ENCODE results near the gene ZP1. TPM values are rescaled to one million over a fixed set of nuclear protein-coding genes. Genes with fewer than 3 reads are reported as not detected.

Gene ZP1
- total RNA-seq, 1 donor = not detected

GRCh38 chr11:60844870-60845221, 22.5 kb upstream of the ZP1 start:
- no peak for DNase-seq (ENCODE audit: low read depth)
- peak overlapping the region; percentile 96 for H3K4me3 ChIP-seq (ENCODE audit: low read depth, low read length)
- TF ChIP-seq CTCF (IDR thresholded peaks at IDR 0.05; ENCODE audit: insufficient read depth, low read length) = no peak

- no peak overlapping the region for H3K4me3 ChIP-seq (ENCODE audit: low read depth, low read length)
- no peak for TF ChIP-seq CTCF (IDR thresholded peaks at IDR 0.05; ENCODE audit: insufficient read depth, low read length)
- DNase-seq (ENCODE audit: low read depth) = no peak
Measured at GRCh38 chr11:60845338-60845737, 22.0 kb upstream of the ZP1 start.

GRCh38 chr11:60847281-60847680, 20.1 kb upstream of the ZP1 start:
- no peak for TF ChIP-seq CTCF (IDR thresholded peaks at IDR 0.05; ENCODE audit: insufficient read depth, low read length)
- no peak overlapping the region for H3K4me3 ChIP-seq (ENCODE audit: low read depth, low read length)
- no peak for DNase-seq (ENCODE audit: low read depth)

GRCh38 chr11:60847896-60848295, 19.4 kb upstream of the ZP1 start:
- no peak for DNase-seq (ENCODE audit: low read depth)
- H3K4me3 ChIP-seq (ENCODE audit: low read depth, low read length) = no peak overlapping the region
- TF ChIP-seq CTCF (IDR thresholded peaks at IDR 0.05; ENCODE audit: insufficient read depth, low read length) = no peak

GRCh38 chr11:60848714-60849151, 18.6 kb upstream of the ZP1 start:
- no peak overlapping the region for H3K4me3 ChIP-seq (ENCODE audit: low read depth, low read length)
- no peak for DNase-seq (ENCODE audit: low read depth)
- no peak for TF ChIP-seq CTCF (IDR thresholded peaks at IDR 0.05; ENCODE audit: insufficient read depth, low read length)

- TF ChIP-seq CTCF (IDR thresholded peaks at IDR 0.05; ENCODE audit: insufficient read depth, low read length) = no peak
- DNase-seq (ENCODE audit: low read depth) = no peak
Measured at GRCh38 chr11:60849641-60850520, 17.5 kb upstream of the ZP1 start.

More at GRCh38 chr11:60849641-60850520, 17.5 kb upstream of the ZP1 start:
- no peak overlapping the region for H3K4me3 ChIP-seq (ENCODE audit: low read depth, low read length)

Measured in fibroblast of the aortic adventitia (primary cell).